ENCODE results near the gene MGAT3. TPM values are rescaled to one million over a fixed set of nuclear protein-coding genes. Genes with fewer than 3 reads are reported as not detected.

The MGAT3 gene
- total and polyA plus RNA-seq, 2 of the 13 experiments (the other 11 are each of a cell fraction or from before 2014, with no cell fraction given) = 0.11 to 0.15 TPM

DNA sequence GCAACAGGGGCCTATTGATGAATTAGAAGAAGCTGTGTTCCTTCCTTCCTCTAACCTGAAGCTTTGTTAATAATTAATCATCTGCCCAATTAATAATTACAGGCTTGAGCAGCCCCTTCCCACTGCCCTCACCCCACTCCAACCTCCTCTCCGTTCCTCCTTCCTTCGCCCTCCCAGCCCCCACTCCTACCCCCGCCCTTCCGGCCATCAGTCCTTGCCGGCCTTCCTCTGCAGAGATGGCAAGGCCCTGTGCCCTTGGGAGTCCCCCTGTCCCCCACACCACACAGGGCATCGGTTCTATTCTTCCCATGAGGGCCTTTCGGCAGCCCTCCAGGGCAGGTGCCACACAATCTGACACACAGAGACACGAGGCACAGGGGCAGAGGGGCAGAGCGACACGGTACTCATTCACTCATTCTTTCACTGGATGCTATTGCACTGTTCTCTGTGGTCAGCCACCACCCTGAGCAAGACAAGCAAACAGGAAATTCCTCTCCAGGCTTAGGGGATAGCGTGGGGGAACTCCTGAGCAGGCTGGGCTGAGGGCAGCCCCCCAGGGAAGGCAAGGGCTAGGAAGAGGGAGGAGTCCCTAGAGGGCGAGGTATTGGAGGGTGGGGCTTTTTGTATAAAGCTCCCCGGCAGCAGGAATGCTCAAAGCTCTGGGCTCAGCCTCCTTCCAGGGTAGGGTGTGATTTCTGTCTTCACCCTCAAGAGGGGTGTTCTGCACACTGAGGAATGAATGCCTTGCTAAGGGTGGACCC lies 14.7 kb downstream of the MGAT3 start (continued):
- TF ChIP-seq, protein P1, sequence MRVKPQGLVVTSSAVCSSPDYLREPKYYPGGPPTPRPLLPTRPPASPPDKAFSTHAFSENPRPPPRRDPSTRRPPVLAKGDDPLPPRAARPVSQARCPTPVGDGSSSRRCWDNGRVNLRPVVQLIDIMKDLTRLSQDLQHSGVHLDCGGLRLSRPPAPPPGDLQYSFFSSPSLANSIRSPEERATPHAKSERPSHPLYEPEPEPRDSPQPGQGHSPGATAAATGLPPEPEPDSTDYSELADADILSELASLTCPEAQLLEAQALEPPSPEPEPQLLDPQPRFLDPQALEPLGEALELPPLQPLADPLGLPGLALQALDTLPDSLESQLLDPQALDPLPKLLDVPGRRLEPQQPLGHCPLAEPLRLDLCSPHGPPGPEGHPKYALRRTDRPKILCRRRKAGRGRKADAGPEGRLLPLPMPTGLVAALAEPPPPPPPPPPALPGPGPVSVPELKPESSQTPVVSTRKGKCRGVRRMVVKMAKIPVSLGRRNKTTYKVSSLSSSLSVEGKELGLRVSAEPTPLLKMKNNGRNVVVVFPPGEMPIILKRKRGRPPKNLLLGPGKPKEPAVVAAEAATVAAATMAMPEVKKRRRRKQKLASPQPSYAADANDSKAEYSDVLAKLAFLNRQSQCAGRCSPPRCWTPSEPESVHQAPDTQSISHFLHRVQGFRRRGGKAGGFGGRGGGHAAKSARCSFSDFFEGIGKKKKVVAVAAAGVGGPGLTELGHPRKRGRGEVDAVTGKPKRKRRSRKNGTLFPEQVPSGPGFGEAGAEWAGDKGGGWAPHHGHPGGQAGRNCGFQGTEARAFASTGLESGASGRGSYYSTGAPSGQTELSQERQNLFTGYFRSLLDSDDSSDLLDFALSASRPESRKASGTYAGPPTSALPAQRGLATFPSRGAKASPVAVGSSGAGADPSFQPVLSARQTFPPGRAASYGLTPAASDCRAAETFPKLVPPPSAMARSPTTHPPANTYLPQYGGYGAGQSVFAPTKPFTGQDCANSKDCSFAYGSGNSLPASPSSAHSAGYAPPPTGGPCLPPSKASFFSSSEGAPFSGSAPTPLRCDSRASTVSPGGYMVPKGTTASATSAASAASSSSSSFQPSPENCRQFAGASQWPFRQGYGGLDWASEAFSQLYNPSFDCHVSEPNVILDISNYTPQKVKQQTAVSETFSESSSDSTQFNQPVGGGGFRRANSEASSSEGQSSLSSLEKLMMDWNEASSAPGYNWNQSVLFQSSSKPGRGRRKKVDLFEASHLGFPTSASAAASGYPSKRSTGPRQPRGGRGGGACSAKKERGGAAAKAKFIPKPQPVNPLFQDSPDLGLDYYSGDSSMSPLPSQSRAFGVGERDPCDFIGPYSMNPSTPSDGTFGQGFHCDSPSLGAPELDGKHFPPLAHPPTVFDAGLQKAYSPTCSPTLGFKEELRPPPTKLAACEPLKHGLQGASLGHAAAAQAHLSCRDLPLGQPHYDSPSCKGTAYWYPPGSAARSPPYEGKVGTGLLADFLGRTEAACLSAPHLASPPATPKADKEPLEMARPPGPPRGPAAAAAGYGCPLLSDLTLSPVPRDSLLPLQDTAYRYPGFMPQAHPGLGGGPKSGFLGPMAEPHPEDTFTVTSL (CRISPR knock-in tag; IDR thresholded peaks at IDR 0.05; ENCODE audit: borderline replicate concordance) = no peak
- TF ChIP-seq ASH2L (IDR thresholded peaks at IDR 0.05; ENCODE audit: insufficient read length, low read depth, low read length) = no peak
- TF ChIP-seq, protein P2, sequence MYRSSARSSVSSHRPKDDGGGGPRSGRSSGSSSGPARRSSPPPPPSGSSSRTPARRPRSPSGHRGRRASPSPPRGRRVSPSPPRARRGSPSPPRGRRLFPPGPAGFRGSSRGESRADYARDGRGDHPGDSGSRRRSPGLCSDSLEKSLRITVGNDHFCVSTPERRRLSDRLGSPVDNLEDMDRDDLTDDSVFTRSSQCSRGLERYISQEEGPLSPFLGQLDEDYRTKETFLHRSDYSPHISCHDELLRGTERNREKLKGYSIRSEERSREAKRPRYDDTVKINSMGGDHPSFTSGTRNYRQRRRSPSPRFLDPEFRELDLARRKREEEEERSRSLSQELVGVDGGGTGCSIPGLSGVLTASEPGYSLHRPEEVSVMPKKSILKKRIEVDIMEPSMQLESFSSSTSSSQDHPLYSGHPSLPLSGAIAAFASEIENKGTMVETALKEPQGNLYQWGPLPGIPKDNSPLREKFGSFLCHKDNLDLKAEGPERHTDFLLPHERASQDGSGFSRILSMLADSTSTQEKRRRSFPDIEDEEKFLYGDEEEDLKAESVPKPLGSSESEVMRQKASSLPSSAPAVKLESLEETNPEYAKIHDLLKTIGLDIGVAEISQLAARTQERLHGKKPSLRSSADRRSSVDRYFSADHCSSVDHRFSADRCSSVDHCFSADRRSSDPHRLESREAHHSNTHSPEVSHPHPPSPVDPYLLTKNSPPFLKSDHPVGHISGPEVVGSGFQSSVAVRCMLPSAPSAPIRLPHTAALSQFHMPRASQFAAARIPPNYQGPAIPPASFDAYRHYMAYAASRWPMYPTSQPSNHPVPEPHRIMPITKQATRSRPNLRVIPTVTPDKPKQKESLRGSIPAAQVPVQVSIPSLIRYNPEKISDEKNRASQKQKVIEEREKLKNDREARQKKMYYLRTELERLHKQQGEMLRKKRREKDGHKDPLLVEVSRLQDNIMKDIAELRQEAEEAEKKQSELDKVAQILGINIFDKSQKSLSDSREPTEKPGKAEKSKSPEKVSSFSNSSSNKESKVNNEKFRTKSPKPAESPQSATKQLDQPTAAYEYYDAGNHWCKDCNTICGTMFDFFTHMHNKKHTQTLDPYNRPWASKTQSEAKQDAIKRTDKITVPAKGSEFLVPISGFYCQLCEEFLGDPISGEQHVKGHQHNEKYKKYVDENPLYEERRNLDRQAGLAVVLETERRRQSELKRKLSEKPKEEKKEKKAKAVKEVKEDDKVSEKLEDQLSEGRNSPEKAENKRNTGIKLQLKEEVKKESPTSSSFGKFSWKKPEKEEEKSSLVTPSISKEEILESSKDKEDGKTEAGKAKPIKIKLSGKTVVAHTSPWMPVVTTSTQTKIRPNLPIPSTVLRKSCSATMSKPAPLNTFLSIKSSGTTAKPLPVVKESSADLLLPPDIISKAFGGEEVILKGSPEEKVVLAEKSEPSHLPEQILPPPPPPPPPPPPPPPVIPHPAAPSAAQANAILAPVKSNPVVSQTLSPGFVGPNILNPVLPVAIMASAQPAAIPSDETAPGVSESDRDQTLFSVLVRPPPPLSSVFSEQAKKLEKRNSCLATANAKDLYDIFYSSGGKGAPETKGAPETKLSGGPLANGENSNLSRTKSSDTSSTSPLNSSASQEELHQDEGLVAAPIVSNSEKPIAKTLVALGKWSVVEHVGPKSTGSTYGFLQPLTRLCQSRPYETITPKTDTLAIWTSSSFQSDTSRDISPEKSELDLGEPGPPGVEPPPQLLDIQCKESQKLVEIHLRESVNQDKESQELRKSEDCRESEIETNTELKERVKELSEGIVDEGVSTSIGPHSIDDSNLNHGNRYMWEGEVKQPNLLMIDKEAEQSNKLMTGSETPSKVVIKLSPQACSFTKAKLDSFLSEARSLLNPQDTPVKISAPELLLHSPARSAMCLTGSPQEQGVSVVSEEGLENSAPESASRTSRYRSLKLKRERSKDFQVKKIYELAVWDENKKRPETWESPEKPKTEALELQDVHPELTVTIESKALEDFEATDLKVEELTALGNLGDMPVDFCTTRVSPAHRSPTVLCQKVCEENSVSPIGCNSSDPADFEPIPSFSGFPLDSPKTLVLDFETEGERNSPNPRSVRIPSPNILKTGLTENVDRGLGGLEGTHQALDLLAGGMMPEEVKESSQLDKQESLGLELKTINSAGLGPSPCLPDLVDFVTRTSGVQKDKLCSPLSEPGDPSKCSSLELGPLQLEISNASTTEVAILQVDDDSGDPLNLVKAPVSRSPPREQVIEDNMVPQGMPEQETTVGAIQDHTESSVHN (CRISPR knock-in tag; IDR thresholded peaks at IDR 0.05) = no peak
- no peak for TF ChIP-seq SRF (IDR thresholded peaks at IDR 0.05; ENCODE audit: low read depth, low read length)
- TF ChIP-seq, protein P3, sequence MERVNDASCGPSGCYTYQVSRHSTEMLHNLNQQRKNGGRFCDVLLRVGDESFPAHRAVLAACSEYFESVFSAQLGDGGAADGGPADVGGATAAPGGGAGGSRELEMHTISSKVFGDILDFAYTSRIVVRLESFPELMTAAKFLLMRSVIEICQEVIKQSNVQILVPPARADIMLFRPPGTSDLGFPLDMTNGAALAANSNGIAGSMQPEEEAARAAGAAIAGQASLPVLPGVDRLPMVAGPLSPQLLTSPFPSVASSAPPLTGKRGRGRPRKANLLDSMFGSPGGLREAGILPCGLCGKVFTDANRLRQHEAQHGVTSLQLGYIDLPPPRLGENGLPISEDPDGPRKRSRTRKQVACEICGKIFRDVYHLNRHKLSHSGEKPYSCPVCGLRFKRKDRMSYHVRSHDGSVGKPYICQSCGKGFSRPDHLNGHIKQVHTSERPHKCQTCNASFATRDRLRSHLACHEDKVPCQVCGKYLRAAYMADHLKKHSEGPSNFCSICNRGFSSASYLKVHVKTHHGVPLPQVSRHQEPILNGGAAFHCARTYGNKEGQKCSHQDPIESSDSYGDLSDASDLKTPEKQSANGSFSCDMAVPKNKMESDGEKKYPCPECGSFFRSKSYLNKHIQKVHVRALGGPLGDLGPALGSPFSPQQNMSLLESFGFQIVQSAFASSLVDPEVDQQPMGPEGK (CRISPR knock-in tag; IDR thresholded peaks at IDR 0.05) = peak; percentile 82; the same call in 1 of the 2 replicates
- TF ChIP-seq ZMYM4 (CRISPR knock-in tag; IDR thresholded peaks at IDR 0.05) = no peak
- TF ChIP-seq, protein P4, sequence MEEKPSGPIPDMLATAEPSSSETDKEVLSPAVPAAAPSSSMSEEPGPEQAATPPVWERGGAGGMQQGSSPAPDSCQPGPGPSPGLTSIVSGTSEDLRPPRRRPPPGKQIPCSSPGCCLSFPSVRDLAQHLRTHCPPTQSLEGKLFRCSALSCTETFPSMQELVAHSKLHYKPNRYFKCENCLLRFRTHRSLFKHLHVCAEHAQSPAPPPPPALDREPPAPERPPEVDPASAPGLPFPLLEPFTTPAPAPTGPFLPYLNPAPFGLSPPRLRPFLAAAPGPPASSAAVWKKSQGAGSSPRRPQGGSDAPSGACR (CRISPR knock-in tag; IDR thresholded peaks at IDR 0.05) = no peak
- no peak for TF ChIP-seq SRSF9 (IDR thresholded peaks at IDR 0.05; ENCODE audit: borderline replicate concordance, insufficient read depth, low read depth, low read length, poor library complexity, severe bottlenecking)
